ENCODE data around the gene CTIF.

Gene CTIF

GRCh38 chr18:48546396-48546795 lies 7.6 kb downstream of the CTIF start:
- H3F3A ChIP-seq (ENCODE audit: insufficient read depth): no peaks in the 10 kb centered on the region
- no peaks in the 10 kb centered on the region for H3K79me2 ChIP-seq (ENCODE audit: insufficient read depth, low read length)
- no peak overlapping the region for H3K4me3 ChIP-seq (ENCODE audit: insufficient read depth, low read length, poor library complexity, severe bottlenecking)
- no peak overlapping the region for H3K4me2 ChIP-seq (ENCODE audit: low read depth, low read length, poor library complexity, severe bottlenecking)
- H3K9me3 ChIP-seq (ENCODE audit: insufficient read depth, low read length): no peaks in the 10 kb centered on the region
- no peak for TF ChIP-seq EZH2phosphoT487 (conservative IDR thresholded peaks at IDR 0.05; ENCODE audit: low read length)
- no peak for TF ChIP-seq CTCF (IDR thresholded peaks at IDR 0.05; ENCODE audit: insufficient read depth, low read length, poor library complexity, severe bottlenecking)
- no peak overlapping the region for H3K9ac ChIP-seq (ENCODE audit: low read length)
- no peaks in the 10 kb centered on the region for H3K36me3 ChIP-seq (ENCODE audit: low read length)
- H3K27me3 ChIP-seq (ENCODE audit: low read length): no peaks in the 10 kb centered on the region
- H4K20me1 ChIP-seq (ENCODE audit: low read depth, low read length): no peaks in the 10 kb centered on the region
- H3K9me2 ChIP-seq (replicated peaks; ENCODE audit: insufficient read depth, low read length): no peaks in the 10 kb centered on the region
- no peak overlapping the region for H2AFZ ChIP-seq (ENCODE audit: low read depth, low read length, severe bottlenecking)
- H3K27ac ChIP-seq (ENCODE audit: low read depth, low read length): no peak overlapping the region

- Histone ChIP-seq H4K20me1 (ENCODE audit: low read depth, low read length) (no peaks in the 10 kb centered on the region), H3K9me2 (replicated peaks; ENCODE audit: insufficient read depth, low read length) (no peaks in the 10 kb centered on the region), H3K27me3 (ENCODE audit: low read length) (no peaks in the 10 kb centered on the region), H3K4me2 (ENCODE audit: low read depth, low read length, poor library complexity, severe bottlenecking) (no peak overlapping the region), H3K79me2 (ENCODE audit: insufficient read depth, low read length) (no peaks in the 10 kb centered on the region), H3K27ac (ENCODE audit: low read depth, low read length) (no peak overlapping the region), H3F3A (ENCODE audit: insufficient read depth) (no peaks in the 10 kb centered on the region), H3K36me3 (ENCODE audit: low read length) (no peaks in the 10 kb centered on the region), H3K4me3 (ENCODE audit: insufficient read depth, low read length, poor library complexity, severe bottlenecking) (no peak overlapping the region), H3K9ac (ENCODE audit: low read length) (no peak overlapping the region), H3K9me3 (ENCODE audit: insufficient read depth, low read length) (no peaks in the 10 kb centered on the region), H2AFZ (ENCODE audit: low read depth, low read length, severe bottlenecking) (no peak overlapping the region)
- no peak for TF ChIP-seq EZH2phosphoT487 (conservative IDR thresholded peaks at IDR 0.05; ENCODE audit: low read length)
- no peak for TF ChIP-seq CTCF (IDR thresholded peaks at IDR 0.05; ENCODE audit: insufficient read depth, low read length, poor library complexity, severe bottlenecking)
Measured at GRCh38 chr18:48547531-48547981, 8.7 kb downstream of the CTIF start.

GRCh38 chr18:48548011-48548771 lies 9.4 kb downstream of the CTIF start:
- Histone ChIP-seq H3K4me3 (ENCODE audit: insufficient read depth, low read length, poor library complexity, severe bottlenecking) (no peak overlapping the region), H3K9me2 (replicated peaks; ENCODE audit: insufficient read depth, low read length) (no peaks in the 10 kb centered on the region), H2AFZ (ENCODE audit: low read depth, low read length, severe bottlenecking) (no peak overlapping the region), H3K9ac (ENCODE audit: low read length) (no peak overlapping the region), H3K4me2 (ENCODE audit: low read depth, low read length, poor library complexity, severe bottlenecking) (no peak overlapping the region), H3K9me3 (ENCODE audit: insufficient read depth, low read length) (no peaks in the 10 kb centered on the region), H3K79me2 (ENCODE audit: insufficient read depth, low read length) (no peaks in the 10 kb centered on the region), H4K20me1 (ENCODE audit: low read depth, low read length) (no peaks in the 10 kb centered on the region), H3K27me3 (ENCODE audit: low read length) (no peaks in the 10 kb centered on the region), H3K27ac (ENCODE audit: low read depth, low read length) (no peak overlapping the region), H3F3A (ENCODE audit: insufficient read depth) (no peaks in the 10 kb centered on the region), H3K36me3 (ENCODE audit: low read length) (no peaks in the 10 kb centered on the region)
- TF ChIP-seq CTCF (IDR thresholded peaks at IDR 0.05; ENCODE audit: insufficient read depth, low read length, poor library complexity, severe bottlenecking): no peak
